HG02588 (cell line): ENCODE results near the gene PPM1H.
"Not testable (repeated sequence)": the region's sequence is repeated elsewhere in the genome, so short reads cannot be mapped to it uniquely, and the experiment has no call there.

Experiments
- ATAC-seq: cut with Tn5 transposase; IDR thresholded peaks from one replicate; pipeline ENCODE4 v1.9.1; 2021; ENCODE audit warnings: mild to moderate bottlenecking, moderate library complexity; ENCODE audit not compliant: unreplicated experiment

The PPM1H gene

DNA sequence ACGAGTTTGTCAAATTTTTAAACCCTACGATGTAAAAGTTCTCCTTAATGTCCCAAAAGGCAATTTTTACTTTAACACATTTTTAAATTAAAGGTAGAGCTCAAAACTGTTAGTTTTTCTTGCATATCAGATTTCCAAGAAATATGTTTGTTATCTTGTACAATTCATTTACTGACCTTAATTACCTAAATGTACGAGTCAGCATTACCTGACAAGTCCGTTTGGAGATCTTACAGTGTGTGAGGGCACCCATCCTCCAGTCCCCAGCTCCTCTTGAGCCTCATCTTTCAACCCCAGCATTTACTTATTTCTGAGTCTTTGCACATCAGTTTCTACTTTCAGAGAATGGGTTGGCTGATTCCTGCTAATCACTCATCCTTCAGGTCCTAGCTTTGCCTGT, 23.7 kb downstream of the PPM1H start:
- ATAC-seq: no peak

DNA sequence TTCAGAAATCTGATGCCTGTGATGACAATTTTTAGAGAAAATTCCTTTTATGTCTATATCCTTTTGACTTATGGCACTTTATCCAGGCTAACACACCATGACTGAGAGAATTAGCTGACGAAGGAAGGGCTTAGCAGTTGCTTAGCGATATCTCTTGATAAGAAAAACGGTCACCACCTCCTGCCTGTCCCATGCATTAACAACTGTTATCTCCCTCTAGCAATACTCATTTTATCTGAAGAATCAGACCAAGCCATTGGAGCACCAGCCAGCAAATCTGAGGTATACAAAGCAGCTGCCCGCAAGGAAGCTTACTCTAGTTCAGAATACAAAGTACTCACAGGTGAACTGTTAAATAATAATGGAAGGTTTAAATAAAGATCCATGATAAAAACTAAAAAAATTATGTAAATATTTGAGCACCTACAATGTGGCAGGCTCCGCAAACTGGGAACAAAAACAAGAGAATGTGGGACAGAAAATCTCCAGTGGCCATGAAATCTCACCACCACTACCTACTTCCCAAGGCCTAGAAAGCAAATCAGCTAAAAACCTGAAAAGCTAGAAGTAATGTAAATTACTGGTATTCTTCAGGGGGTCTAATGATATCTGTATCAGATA, 24.3 kb downstream of the PPM1H start:
- no peak for ATAC-seq

DNA sequence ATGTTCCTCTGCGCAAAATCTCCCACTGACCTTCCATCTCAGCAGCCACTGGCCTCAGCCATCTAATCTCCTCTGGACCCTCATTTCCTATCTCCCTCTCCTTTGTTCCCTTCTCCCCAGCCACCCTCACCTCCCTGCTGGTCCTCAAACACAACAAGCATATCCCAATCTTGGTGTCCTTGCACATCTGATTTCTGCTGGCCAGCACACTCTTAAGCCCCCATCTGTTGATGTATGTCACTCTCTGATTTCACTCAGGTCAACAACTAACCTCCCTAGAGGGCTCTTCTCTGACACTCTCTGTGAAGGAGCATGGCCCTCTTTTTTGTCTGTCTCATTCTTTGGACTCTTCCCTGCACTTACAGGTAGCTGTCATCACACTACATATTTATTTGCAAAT, 25.6 kb downstream of the PPM1H start:
- ATAC-seq: no peak

DNA sequence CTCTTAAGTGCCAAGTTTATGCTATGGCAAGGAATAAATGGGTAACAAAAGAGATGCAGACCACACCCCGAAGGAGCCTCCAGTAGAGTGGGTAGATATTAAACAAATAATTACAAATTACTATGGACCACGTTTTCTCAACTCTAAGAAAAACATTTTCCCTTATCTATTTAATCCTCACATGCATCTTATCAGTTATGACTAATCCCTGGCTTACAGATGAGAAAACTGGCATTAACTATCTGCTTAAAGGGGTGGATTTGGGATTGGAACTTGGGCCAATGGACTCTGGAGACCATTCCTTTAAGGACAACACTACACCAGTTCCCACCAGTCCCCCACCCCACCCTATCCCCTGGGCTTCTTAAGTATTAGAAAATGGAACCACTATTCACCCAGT, 26.3 kb downstream of the PPM1H start:
- ATAC-seq: no peak

DNA sequence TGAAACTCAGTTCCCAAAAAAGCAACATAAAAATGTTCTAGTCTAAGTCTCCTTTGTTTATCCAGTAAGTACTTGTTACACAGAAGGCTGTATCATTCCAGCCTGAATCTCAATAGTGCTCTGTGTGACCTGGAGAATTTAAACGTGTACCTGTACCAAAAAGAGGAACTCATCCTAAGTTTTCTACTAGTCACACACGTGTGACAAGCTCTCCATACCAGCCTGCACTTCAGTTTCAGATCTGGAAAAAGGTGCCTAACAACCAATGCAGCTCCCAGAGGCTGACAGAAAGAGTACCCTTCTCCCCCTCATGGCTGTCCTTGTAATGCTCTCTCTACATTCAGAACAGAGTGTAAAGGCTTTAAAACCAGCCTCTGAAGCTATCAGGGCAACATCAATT, 27.4 kb downstream of the PPM1H start:
- ATAC-seq: no peak

- no peak for ATAC-seq
Measured at GRCh38 chr12:62907078-62907477, 27.9 kb downstream of the PPM1H start.

GRCh38 chr12:62903151-62903550, 31.8 kb downstream of the PPM1H start:
- no peak for ATAC-seq

DNA sequence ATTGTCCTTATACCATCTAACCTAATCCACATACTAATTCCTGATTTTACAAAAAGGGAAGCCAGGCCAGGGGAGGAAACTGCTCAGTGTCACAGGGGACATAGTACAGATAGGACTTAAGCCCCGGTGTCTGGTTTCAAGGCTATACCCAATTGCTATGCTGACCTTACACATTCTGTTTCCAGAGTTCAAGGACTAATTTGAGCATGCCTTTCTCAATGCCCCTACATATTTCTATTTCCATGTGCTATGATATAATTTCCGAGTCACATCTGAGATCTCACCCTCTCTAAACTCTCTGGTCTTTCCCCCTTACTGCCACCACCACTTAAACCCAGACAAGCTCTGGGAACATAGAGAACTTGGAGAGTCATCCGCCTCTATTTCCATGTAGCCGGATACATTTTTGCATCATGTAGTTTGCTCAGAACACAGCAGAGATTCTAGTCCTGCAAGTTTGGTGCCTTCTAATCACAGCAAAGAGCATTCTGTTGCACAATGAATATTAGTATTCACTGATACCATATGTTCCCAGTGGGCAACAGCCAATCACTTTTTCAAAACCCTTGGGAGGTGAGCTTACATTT, 34.2 kb downstream of the PPM1H start:
- no peak for ATAC-seq

DNA sequence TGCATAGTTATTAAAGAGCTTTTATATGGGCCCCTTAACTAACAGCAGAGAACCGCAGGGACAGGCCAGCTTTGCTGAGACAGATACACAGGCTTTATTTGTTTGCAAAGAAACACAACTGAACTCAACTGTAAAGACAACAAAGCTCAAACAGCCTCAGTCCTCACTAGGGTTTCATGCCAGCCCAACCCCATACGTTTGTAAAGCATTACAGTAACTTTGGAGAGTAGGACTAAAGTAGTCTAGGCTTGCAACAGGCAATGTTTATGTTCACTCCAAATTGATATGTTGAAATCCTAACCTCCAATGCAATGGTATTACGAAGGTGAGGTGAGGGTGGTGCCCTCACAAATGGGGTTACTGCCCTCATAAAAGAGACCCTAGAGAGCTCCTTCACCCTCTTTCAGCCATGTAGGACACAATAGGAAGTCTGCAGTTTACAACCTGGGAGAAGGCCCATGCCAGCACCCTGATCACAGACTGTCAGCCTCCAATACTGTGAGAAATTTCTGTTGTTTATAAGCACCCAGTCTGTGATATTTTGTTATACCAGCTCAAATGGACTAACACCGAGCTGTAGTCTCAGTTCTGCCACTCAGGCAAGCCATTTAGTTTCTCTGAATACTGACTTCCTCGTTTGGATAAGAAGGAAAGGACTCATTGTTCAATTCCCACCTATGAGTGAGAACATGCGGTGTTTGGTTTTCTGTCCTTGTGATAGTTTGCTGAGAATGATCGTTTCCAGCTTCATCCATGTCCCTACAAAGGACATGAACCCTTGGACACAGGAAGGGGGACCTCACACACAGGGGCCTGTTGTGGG, 35.2 kb downstream of the PPM1H start:
- ATAC-seq: no peak

GRCh38 chr12:62898526-62898925, 36.4 kb downstream of the PPM1H start:
- ATAC-seq: no peak

DNA sequence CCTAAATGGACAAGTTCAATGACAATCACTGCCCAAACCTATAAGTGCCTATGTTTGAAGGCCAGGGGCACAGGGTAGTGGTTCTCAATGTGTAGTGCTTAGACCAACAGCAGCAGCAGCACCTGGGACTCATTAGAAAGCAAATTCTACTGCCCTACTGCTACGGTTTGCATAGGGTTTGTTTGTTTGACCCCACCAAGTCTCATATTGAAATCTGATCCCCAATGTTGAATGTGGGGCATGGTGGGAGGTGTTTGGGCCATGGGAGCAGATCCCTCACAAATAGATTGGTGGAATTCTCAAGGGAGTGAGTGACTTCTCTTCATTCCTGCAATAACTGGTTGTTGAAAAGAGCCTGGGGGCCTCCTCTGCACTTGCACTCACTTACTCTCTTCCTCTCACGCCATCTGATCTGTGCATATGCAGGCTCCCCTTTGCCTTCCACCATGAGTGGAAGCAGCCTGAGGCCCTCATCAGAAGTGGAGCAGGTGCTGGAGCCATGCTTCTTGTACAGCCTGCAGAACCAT, 39.5 kb downstream of the PPM1H start:
- no peak for ATAC-seq

DNA sequence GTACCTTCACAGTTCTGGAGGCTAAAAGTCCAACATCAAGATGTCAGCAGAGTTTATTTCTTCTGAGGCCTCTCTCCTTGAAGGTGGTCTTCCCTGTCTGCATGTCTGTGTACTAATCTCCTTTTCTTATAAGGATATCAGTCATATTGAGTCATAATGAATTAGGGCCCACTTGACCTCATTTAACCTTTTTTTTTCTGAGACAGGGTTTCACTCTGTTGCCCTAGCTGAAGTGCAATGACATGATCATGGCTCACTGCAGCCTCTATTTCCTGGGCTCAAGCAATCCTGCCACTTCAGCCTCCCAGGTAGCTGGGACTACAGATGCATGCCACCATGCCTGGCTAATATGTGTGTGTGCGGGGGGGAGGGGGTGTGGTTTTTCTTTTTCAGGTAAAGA, 41.7 kb downstream of the PPM1H start:
- ATAC-seq: no peak

DNA sequence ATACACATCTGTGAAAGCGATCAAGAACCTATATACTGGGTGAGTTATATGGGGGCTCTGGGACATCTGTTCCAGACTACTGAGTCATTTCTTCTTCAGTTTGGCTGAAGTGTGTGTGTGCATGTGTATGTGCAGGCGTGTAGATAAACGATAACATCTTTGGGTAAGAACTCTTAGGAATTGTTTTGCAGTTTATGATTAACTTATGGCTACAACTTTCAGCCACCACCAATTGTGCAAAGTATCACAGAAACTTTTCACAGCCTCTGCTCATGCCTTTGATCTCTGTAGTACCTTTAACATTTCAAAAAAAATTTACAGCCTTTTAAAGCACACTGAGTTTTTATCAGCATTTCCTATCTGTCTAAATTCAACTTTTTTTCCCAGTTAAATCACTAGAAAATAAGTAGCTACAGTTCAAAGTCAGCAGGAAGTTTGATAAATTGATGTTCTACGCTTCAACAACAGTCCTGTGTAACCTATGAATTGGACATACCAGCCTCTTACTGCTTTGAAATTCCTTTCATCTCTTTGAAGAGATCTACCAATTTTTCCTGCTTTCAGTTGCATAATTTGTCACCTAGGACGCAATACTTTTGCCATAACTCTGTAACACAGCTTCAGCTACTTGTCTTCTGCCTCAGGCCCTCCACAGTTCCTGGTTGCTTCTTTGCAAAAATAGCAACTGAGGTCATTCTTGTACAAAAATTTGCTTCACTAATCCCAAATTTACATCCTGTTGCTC, 43.0 kb downstream of the PPM1H start:
- ATAC-seq: no peak

- ATAC-seq: no peak
Measured at GRCh38 chr12:62888454-62889110, 46.4 kb downstream of the PPM1H start.

GRCh38 chr12:62886796-62887195, 48.2 kb downstream of the PPM1H start:
- no peak for ATAC-seq

DNA sequence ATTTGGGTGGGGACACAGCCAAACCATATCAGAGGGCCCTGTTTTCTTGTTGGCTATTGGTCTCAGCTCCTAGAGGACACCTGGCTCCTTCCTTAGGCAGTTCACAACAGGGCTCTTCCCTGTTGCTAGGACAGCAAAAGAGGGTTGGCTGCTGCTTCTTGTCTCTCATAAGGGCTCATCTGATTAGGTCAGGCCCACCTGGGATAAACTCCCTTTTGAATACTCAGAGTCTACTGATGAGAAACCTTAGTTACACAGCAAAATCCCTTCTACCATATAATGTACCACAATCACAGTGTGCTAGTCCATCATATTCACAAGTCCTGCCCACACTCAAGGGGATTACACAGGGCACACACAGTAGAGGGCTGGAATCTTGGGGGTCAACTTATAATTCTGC, 49.7 kb downstream of the PPM1H start:
- no peak for ATAC-seq

GRCh38 chr12:62884832-62885231, 50.1 kb downstream of the PPM1H start:
- ATAC-seq: not testable (repeated sequence)

DNA sequence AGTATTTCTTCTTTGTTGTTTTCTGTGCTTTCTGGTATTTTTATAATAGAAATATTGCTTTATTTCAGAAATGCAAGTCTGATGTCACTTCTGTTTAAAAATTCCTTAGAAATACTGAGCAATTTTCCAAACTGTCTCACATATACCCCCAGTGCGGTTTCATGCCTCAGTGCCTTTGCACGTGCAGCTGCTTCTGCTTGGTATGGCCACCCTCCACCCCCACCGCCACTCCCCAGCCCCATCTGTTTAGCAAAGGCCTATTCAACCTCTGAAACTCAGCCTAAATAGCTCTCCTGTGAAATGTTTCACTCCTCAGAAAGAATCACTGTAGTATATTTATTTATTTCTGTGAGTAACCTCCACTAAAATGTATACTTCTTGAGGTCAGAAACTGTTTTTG, 52.3 kb downstream of the PPM1H start:
- no peak for ATAC-seq

GRCh38 chr12:62882140-62882539, 52.8 kb downstream of the PPM1H start:
- ATAC-seq: no peak

DNA sequence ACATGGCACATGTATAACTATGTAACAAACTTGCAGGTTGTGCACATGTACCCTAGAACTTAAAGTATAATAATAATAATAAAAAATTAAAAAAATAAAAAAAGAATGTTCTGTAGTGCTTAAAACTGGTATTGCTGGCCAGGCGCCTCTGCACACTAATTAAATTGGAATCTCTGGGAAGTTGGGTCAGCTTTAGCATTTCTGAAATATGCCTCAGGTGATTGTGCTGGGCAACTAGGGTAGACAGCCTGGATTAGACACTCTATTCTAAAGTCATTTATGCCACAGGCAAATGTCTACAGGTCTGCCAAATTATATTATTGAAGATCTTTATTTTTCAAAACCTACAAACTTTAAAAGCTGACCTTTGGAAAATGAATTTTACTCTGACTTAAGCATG, 55.3 kb downstream of the PPM1H start:
- no peak for ATAC-seq

DNA sequence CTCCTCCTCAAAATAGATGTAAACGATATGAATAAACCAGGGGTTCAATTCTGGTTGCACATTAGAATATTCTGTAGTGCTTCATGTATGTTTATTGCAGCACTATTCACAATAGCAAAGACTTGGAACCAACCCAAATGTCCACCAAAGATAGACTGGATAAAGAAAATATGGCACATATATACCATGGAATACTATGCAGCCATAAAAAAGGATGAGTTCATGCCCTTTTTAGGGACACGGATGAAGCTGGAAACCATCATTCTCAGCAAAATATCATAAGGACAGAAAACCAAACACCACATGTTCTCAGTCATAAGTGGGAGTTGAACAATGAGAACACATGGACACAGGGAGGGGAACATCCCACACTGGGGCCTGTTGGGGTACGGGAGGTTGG, 55.7 kb downstream of the PPM1H start:
- ATAC-seq: not testable (repeated sequence)
